Upper lobe of right lung (tissue), 1 donor: ENCODE measurements around the gene NCOR1. TPM values are rescaled to one million over a fixed set of nuclear protein-coding genes. Genes with fewer than 3 reads are reported as not detected.
"Not testable (repeated sequence)": the region's sequence is repeated elsewhere in the genome, so short reads cannot be mapped to it uniquely, and the experiment has no call there.

Experiments
- ATAC-seq: fragments of 200-7000 bp; cut with Tn5 transposase; one replicate; pipeline ENCODE4 v1.9.1; 2020; ENCODE audit warnings: mild to moderate bottlenecking, moderate library complexity
- DNase-seq: peaks from one replicate; pipeline ENCODE4 v3.0.0-alpha.2; 2020
- H3K27ac ChIP-seq: fragments of 200-600 bp; one replicate; pipeline ENCODE4 v1.8.0; 2022
- H3K27me3 ChIP-seq: fragments of 200-600 bp; one replicate; pipeline ENCODE4 v1.8.0; 2022; ENCODE audit warnings: mild to moderate bottlenecking
- H3K36me3 ChIP-seq: fragments of 200-600 bp; one replicate; pipeline ENCODE4 v1.8.0; 2022
- H3K4me1 ChIP-seq: fragments of 200-600 bp; one replicate; pipeline ENCODE4 v1.8.0; 2022
- H3K4me3 ChIP-seq: fragments of 200-600 bp; one replicate; pipeline ENCODE4 v1.8.0; 2022; ENCODE audit warnings: mild to moderate bottlenecking
- H3K9me3 ChIP-seq: fragments of 200-600 bp; one replicate; pipeline ENCODE4 v1.8.0; 2022
- intact Hi-C: fragments of 100-400 bp; cut with DNase I; formaldehyde crosslinking; loops from one replicate; pipeline ENCODE4 v1.11.0; 2022
- total RNA-seq: library from RNA; stranded (reverse); fragmentation: NEBNext Ultra II Directional; extraction: Animal tissue kit (Norgen Biotek cat#: 25700); gene quantifications from one replicate; pipeline ENCODE4 v1.2.1, GENCODE V29; 2021
- TF ChIP-seq, protein P1 (sequence below): fragments of 200-600 bp; IDR thresholded peaks from one replicate; pipeline ENCODE4 v1.8.0; 2022; ENCODE audit warnings: antibody characterized with exemption
- donor health status: DM: no; HTN: yes; CAD: no; lungs with severe emphysema.

Gene NCOR1
- total RNA-seq, 1 donor from 2014 or later = 138 TPM

DNA sequence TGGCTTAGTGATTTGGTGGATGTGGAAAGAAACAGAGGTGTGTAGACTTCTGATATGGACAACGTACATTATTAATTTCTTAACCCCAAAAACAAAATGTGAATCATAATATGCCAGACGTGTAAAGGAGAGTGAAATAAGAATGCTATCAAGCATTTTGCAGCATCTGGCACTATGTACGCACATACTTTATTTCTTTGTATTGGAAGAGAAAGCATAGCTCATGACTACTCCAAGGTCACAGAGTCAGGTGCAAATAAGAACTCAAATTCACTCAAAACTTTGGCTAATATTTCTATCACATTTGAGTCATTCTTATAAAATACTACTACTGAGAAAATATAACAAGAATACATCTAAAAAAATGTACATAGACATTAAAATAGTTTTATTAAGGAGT is 140.9 kb downstream of the NCOR1 start:
- intact Hi-C loops = no loop called here
- Histone ChIP-seq H3K36me3 (peaks cover 97% of the 10 kb centered on the region), H3K4me3 (no peak overlapping the region), H3K9me3 (no peaks in the 10 kb centered on the region), H3K4me1 (no peaks in the 10 kb centered on the region), H3K27me3 (no peaks in the 10 kb centered on the region), H3K27ac (no peak overlapping the region)
- TF ChIP-seq, protein P1, sequence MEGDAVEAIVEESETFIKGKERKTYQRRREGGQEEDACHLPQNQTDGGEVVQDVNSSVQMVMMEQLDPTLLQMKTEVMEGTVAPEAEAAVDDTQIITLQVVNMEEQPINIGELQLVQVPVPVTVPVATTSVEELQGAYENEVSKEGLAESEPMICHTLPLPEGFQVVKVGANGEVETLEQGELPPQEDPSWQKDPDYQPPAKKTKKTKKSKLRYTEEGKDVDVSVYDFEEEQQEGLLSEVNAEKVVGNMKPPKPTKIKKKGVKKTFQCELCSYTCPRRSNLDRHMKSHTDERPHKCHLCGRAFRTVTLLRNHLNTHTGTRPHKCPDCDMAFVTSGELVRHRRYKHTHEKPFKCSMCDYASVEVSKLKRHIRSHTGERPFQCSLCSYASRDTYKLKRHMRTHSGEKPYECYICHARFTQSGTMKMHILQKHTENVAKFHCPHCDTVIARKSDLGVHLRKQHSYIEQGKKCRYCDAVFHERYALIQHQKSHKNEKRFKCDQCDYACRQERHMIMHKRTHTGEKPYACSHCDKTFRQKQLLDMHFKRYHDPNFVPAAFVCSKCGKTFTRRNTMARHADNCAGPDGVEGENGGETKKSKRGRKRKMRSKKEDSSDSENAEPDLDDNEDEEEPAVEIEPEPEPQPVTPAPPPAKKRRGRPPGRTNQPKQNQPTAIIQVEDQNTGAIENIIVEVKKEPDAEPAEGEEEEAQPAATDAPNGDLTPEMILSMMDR = no peak
- ATAC-seq (no peak), DNase-seq (no peak)

DNA sequence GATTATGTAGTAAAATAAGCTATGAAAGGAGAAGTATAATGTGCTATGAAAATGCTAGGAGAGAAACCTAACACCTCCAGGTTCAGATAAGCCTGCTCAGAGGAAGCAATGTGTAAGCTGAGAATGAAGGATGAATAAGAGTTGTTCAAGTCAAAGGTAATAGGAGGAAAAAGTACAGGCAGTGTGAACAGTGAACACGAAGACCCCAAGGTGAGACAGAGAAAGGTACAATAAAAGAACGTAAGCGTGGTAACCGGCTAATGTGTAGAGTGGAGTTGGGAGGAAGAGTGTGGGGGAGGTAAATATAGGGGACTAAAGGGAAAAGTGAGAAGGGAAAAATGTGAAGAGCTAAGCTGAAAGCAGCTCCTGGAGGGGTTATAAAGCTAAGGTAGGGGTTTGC is 141.5 kb downstream of the NCOR1 start:
- no peak for ATAC-seq
- intact Hi-C loops = no loop called here
- H3K27ac ChIP-seq = no peak overlapping the region
- H3K4me3 ChIP-seq = no peak overlapping the region
- H3K4me1 ChIP-seq = no peaks in the 10 kb centered on the region
- no peaks in the 10 kb centered on the region for H3K9me3 ChIP-seq
- DNase-seq = no peak
- TF ChIP-seq, protein P1 = no peak
- H3K27me3 ChIP-seq = no peaks in the 10 kb centered on the region
- H3K36me3 ChIP-seq = peaks cover 97% of the 10 kb centered on the region

DNA sequence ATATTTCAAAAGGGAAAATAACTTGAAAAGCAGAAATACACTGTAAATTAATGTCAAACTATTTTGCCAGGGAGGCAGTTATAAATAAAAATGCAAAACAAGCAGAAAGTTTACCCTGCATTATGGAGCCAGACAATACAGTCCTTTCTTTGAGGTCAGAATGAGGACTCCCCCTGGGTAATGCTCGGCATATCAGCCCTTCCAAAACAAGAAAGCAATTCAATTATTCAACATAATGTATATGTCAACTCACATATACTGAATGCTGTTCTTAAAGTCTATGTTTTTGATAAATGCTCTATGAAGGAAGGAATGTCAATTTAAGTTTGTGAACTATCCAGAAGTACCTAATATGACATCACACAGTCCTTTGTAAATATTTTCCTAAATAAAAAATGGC is 143.3 kb downstream of the NCOR1 start:
- H3K36me3 ChIP-seq = peaks cover 97% of the 10 kb centered on the region
- no peaks in the 10 kb centered on the region for H3K4me1 ChIP-seq
- intact Hi-C loops = no loop called here
- H3K9me3 ChIP-seq = no peaks in the 10 kb centered on the region
- DNase-seq (no peak), ATAC-seq (no peak)
- H3K27ac ChIP-seq = no peak overlapping the region
- TF ChIP-seq, protein P1 = no peak
- H3K4me3 ChIP-seq = no peak overlapping the region
- no peaks in the 10 kb centered on the region for H3K27me3 ChIP-seq

DNA sequence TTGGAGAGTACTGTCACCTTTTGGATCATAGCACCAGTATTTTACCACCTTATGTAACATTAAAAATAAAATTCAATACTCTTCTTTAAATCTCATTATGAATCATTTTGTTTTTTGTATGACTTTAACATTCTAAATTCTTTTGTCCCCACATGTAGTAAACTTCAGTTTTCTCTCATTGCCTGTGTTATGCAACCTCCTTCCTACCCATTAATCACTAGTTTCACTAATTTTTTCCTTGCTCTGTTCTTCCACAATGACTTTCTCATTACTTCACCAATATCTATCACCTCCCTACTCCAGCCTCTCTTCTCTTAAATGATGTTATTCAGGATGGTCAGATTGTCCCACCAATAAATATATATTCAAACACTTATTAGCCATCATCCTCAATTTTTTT is 147.0 kb downstream of the NCOR1 start:
- no peak overlapping the region for H3K27ac ChIP-seq
- ATAC-seq (no peak), DNase-seq (no peak)
- no peaks in the 10 kb centered on the region for H3K27me3 ChIP-seq
- TF ChIP-seq, protein P1 = no peak
- no peaks in the 10 kb centered on the region for H3K4me1 ChIP-seq
- intact Hi-C loops = no loop called here
- no peaks in the 10 kb centered on the region for H3K9me3 ChIP-seq
- no peak overlapping the region for H3K4me3 ChIP-seq
- H3K36me3 ChIP-seq = peaks cover 97% of the 10 kb centered on the region

DNA sequence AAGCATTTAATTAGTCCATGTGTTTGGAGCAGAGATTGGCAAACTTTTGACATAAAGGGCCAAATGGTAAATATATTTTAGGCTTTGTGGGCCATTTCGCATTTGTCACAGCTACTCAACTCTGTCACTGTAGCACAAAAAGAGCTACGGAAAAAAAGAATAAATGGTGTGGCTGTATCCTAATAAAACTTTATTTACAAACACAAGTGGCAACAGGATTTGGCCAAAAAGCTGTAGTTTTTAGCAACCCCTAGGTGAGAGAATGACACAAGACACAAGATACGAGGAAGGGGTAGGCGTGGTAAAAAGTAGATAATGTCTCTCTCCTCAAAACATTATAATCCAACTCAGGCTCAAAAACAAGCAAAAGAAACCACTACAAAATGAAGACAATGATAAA is 149.2 kb downstream of the NCOR1 start:
- Histone ChIP-seq H3K4me1 (no peaks in the 10 kb centered on the region), H3K9me3 (no peaks in the 10 kb centered on the region), H3K27ac (no peak overlapping the region), H3K4me3 (no peak overlapping the region), H3K36me3 (peaks cover 97% of the 10 kb centered on the region), H3K27me3 (no peaks in the 10 kb centered on the region)
- ATAC-seq (no peak), DNase-seq (no peak)
- TF ChIP-seq, protein P1 = no peak
- intact Hi-C loops = no loop called here

DNA sequence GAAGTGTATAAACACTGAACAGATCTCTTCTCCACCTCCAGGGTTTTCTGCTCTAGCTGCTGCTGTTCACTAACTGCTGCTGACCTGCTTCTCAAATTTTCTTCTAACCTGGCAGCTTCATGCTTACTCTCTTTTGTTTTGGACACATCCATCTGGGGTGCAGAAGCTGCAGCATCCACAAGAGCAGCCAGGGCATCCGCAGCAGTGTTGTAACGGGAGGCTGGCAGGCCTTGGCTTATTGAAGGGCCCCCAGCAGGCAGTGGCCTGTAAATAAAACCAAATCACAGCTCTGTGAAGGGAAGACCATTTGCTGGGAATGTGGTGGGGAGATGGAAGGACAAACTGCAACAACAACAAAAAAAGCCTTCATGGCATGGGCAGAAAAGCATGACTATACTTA is 153.7 kb downstream of the NCOR1 start:
- Histone ChIP-seq H3K9me3 (no peaks in the 10 kb centered on the region), H3K4me3 (no peak overlapping the region), H3K36me3 (peaks cover 95% of the 10 kb centered on the region), H3K27ac (no peak overlapping the region), H3K4me1 (no peaks in the 10 kb centered on the region), H3K27me3 (no peaks in the 10 kb centered on the region)
- TF ChIP-seq, protein P1 = no peak
- DNase-seq = no peak
- intact Hi-C loops = no loop called here
- ATAC-seq = no peak

DNA sequence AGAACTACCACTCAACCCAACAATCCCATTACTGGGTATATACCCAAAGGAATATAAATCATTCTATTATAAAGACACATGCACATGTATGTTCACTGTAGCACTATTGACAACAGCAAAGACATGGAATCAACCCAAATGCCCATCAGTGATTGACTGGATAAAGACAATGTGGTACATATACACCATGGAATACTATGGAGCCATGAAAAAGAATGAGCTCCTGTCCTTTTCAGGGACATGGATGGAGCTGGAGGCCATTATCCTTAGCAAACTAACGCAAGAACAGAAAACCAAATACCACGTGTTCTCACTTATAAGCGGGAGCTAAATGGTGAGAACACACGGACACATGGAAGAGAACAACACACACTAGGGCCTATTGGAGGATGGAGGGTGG is 160.2 kb downstream of the NCOR1 start:
- H3K27ac ChIP-seq, ATAC-seq, intact Hi-C loops, H3K9me3 ChIP-seq, DNase-seq, H3K4me1 ChIP-seq, H3K4me3 ChIP-seq, H3K27me3 ChIP-seq: not testable (repeated sequence)
- peaks cover 68% of the 10 kb centered on the region for H3K36me3 ChIP-seq
